ENCODE results near the gene GSTO1. TPM values are rescaled to one million over a fixed set of nuclear protein-coding genes. Genes with fewer than 3 reads are reported as not detected.
A peak's percentile ranks its signal among the peaks of the same experiment; 100 is the strongest.

Gene GSTO1
- polyA plus RNA-seq, 1 donor (not counting 4 experiments of a cell fraction or from before 2014, with no cell fraction given): 338 TPM

DNA sequence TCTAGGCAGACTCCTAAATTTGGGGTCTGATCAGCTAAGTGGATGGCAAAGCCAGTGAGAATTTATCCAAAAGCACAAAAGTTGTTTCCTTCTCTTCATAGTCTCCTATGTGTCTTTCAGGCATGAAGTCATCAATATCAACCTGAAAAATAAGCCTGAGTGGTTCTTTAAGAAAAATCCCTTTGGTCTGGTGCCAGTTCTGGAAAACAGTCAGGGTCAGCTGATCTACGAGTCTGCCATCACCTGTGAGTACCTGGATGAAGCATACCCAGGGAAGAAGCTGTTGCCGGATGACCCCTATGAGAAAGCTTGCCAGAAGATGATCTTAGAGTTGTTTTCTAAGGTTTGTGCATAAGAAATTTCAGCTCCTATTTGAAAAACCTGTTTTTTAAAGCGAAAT, 4.8 kb downstream of the GSTO1 start:
- H3K4me3 ChIP-seq (ENCODE audit: control insufficient read depth in 2 of 3, extremely low read depth in 1 of 3, insufficient read depth in 2 of 3, low read depth in 1 of 3, low read length in 3 of 3): peak overlapping the region in 2 of 3 experiments; percentile 32 to 56
- TF ChIP-seq, protein P1, sequence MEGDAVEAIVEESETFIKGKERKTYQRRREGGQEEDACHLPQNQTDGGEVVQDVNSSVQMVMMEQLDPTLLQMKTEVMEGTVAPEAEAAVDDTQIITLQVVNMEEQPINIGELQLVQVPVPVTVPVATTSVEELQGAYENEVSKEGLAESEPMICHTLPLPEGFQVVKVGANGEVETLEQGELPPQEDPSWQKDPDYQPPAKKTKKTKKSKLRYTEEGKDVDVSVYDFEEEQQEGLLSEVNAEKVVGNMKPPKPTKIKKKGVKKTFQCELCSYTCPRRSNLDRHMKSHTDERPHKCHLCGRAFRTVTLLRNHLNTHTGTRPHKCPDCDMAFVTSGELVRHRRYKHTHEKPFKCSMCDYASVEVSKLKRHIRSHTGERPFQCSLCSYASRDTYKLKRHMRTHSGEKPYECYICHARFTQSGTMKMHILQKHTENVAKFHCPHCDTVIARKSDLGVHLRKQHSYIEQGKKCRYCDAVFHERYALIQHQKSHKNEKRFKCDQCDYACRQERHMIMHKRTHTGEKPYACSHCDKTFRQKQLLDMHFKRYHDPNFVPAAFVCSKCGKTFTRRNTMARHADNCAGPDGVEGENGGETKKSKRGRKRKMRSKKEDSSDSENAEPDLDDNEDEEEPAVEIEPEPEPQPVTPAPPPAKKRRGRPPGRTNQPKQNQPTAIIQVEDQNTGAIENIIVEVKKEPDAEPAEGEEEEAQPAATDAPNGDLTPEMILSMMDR (optimal IDR thresholded peaks at IDR 0.05 in 1 of 3, IDR thresholded peaks at IDR 0.05 in 1 of 3, conservative IDR thresholded peaks at IDR 0.05 in 1 of 3; ENCODE audit: extremely low read depth in 1 of 3, insufficient read depth in 2 of 3, low read length in 3 of 3): no peak
- TF ChIP-seq EZH2 (IDR thresholded peaks at IDR 0.05; ENCODE audit: low read length): no peak
- H3K27ac ChIP-seq (ENCODE audit: control insufficient read depth, insufficient read depth, low read length): peak overlapping the region; percentile 88
- peaks cover 58% of the 10 kb centered on the region for H3K4me1 ChIP-seq (ENCODE audit: control insufficient read depth, extremely low read depth, insufficient read depth, low read length)
- peaks cover 16 to 24% of the 10 kb centered on the region in 2 experiments for H3K36me3 ChIP-seq (ENCODE audit: control insufficient read depth in 2 of 2, extremely low read depth in 1 of 2, insufficient read depth in 2 of 2, low read length in 2 of 2)
- no peaks in the 10 kb centered on the region for H3K9me3 ChIP-seq (ENCODE audit: control insufficient read depth, low read depth, low read length)
- H3K9me1 ChIP-seq (ENCODE audit: control insufficient read depth, extremely low read depth, insufficient read depth, low read length): peaks cover 3% of the 10 kb centered on the region
- dilution Hi-C loops (cut with MboI; ENCODE audit: extremely low pct_ligation_motif_present, low sequenced_read_pairs): no loop called here
- no peak for DNase-seq (ENCODE audit: low read depth, low spot score)
- H3K9ac ChIP-seq (ENCODE audit: control insufficient read depth, extremely low read depth, insufficient read depth, low read length): peak overlapping the region; percentile 65
- H3K79me2 ChIP-seq (ENCODE audit: control insufficient read depth, insufficient read depth, low read length): peaks cover 58% of the 10 kb centered on the region
- H2AFZ ChIP-seq (ENCODE audit: control insufficient read depth, low read length): no peak overlapping the region
- no peaks in the 10 kb centered on the region for H4K20me1 ChIP-seq (ENCODE audit: control insufficient read depth, extremely low read depth, insufficient read depth, low read length)
- FAIRE-seq: peak; percentile 29
- H3K27me3 ChIP-seq (ENCODE audit: control insufficient read depth, extremely low read depth, insufficient read depth, low read length): no peaks in the 10 kb centered on the region
- H3K4me2 ChIP-seq (ENCODE audit: control insufficient read depth, extremely low read depth, insufficient read depth, low read depth, low read length): peak overlapping the region; percentile 68

DNA sequence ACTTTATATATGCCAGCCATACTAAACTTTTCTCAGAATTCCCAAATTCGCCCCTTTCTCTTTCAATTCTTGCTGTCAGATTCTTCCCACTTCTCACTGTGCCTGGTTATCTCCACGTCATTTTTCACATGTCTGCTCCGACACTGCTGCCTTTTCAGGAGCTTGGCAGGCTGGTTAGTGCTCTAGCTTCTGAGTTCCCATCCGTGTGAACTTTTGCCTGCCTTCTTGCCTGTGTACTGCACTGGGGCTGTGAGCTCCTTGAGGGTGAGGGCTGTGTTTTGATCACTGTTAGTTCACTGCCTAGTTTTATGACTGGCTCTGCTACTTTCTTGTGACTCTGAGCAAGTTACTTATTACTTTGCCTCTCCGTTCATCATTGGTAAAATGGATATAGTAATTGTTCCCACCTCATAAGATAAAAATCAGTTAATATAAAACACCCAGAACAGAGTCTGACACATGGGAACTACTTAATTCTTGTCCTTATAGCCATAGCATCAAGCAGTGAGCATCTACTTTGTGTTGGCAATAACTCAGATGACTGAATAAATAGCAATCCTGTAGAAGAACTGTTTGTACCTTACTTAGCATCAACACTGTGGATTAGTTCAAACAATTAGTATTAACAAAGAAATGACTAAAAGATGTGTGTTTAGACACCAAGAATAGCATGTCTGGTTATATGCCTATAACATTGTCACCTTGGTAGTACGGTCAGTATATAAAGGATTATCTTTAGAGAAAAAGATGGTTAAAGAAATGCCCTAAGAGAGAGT, 5.5 kb downstream of the GSTO1 start:
- FAIRE-seq: peak; percentile 23

More for the DNA sequence above, 5.5 kb downstream of the GSTO1 start:
- peaks cover 3% of the 10 kb centered on the region for H3K9me1 ChIP-seq (ENCODE audit: control insufficient read depth, extremely low read depth, insufficient read depth, low read length)
- H3K9me3 ChIP-seq (ENCODE audit: control insufficient read depth, low read depth, low read length): no peaks in the 10 kb centered on the region
- peak overlapping the region; percentile 68 for H3K4me2 ChIP-seq (ENCODE audit: control insufficient read depth, extremely low read depth, insufficient read depth, low read depth, low read length)
- peaks cover 54% of the 10 kb centered on the region for H3K79me2 ChIP-seq (ENCODE audit: control insufficient read depth, insufficient read depth, low read length)
- H3K27me3 ChIP-seq (ENCODE audit: control insufficient read depth, extremely low read depth, insufficient read depth, low read length): no peaks in the 10 kb centered on the region
- H3K9ac ChIP-seq (ENCODE audit: control insufficient read depth, extremely low read depth, insufficient read depth, low read length): peak overlapping the region; percentile 65
- dilution Hi-C loops (cut with MboI; ENCODE audit: extremely low pct_ligation_motif_present, low sequenced_read_pairs): no loop called here
- no peak overlapping the region for H2AFZ ChIP-seq (ENCODE audit: control insufficient read depth, low read length)
- no peaks in the 10 kb centered on the region for H4K20me1 ChIP-seq (ENCODE audit: control insufficient read depth, extremely low read depth, insufficient read depth, low read length)
- no peak for TF ChIP-seq EZH2 (IDR thresholded peaks at IDR 0.05; ENCODE audit: low read length)
- H3K36me3 ChIP-seq (ENCODE audit: control insufficient read depth in 2 of 2, extremely low read depth in 1 of 2, insufficient read depth in 2 of 2, low read length in 2 of 2): peaks cover 16 to 24% of the 10 kb centered on the region in 2 experiments
- DNase-seq (ENCODE audit: low read depth, low spot score): no peak
- H3K4me1 ChIP-seq (ENCODE audit: control insufficient read depth, extremely low read depth, insufficient read depth, low read length): peaks cover 57% of the 10 kb centered on the region
- H3K4me3 ChIP-seq (ENCODE audit: control insufficient read depth in 2 of 3, extremely low read depth in 1 of 3, insufficient read depth in 2 of 3, low read depth in 1 of 3, low read length in 3 of 3): peak overlapping the region in 2 of 3 experiments; percentile 32 to 56
- H3K27ac ChIP-seq (ENCODE audit: control insufficient read depth, insufficient read depth, low read length): peak overlapping the region; percentile 88
